IPS-15b (cell line): Measurements from ENCODE around the gene RAB39B.

Experiments used
- H3K27me3 ChIP-seq: one replicate; pipeline ENCODE4 v1.6.1; 2013; ENCODE audit warnings: low read length; ENCODE audit not compliant: control insufficient read depth, insufficient read depth
- H3K36me3 ChIP-seq: one replicate; pipeline ENCODE4 v1.6.1; 2013; ENCODE audit warnings: low read length; ENCODE audit not compliant: control insufficient read depth, insufficient read depth
- H3K4me1 ChIP-seq: one replicate; pipeline ENCODE4 v1.6.1; 2013; ENCODE audit warnings: mild to moderate bottlenecking, low read length; ENCODE audit not compliant: control insufficient read depth, insufficient read depth
- H3K4me3 ChIP-seq: one replicate; pipeline ENCODE4 v1.5.1; 2013; ENCODE audit warnings: low read depth, low read length
- H3K9ac ChIP-seq: one replicate; pipeline ENCODE4 v1.6.1; 2013; ENCODE audit warnings: low read depth, mild to moderate bottlenecking, low read length
- H3K9me3 ChIP-seq: one replicate; pipeline ENCODE4 v1.6.1; 2013; ENCODE audit warnings: mild to moderate bottlenecking, low read length; ENCODE audit not compliant: control insufficient read depth, insufficient read depth

Gene RAB39B

DNA sequence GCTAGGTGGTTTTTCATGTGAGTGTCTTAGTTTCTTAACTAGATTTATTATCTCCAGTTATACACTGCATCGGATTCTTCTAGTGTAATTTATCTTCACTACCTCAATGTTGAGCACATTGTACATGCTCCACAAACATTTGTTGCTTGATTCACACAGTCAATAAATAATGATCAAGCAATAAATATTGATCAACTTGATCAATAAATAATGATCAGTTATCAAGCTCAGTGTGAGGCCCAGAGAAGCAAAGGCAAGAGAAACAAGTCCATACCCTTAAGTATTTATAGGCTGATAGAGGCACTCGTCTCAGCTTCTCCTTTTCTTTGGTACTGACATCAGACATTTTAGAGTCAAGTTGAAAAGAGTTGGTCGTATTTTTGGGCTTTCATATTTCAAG, 53.1 kb downstream of the RAB39B start:
- Histone ChIP-seq H3K27me3 (no peaks in the 10 kb centered on the region), H3K4me3 (no peak overlapping the region), H3K36me3 (no peaks in the 10 kb centered on the region), H3K4me1 (peaks cover 2% of the 10 kb centered on the region), H3K9ac (no peak overlapping the region), H3K9me3 (no peaks in the 10 kb centered on the region)
